Measurements from ENCODE around the gene FEZF1.

GRCh38 chr7:122256046-122256445 is 48.5 kb downstream of the FEZF1 start:
- TF ChIP-seq, protein P1, sequence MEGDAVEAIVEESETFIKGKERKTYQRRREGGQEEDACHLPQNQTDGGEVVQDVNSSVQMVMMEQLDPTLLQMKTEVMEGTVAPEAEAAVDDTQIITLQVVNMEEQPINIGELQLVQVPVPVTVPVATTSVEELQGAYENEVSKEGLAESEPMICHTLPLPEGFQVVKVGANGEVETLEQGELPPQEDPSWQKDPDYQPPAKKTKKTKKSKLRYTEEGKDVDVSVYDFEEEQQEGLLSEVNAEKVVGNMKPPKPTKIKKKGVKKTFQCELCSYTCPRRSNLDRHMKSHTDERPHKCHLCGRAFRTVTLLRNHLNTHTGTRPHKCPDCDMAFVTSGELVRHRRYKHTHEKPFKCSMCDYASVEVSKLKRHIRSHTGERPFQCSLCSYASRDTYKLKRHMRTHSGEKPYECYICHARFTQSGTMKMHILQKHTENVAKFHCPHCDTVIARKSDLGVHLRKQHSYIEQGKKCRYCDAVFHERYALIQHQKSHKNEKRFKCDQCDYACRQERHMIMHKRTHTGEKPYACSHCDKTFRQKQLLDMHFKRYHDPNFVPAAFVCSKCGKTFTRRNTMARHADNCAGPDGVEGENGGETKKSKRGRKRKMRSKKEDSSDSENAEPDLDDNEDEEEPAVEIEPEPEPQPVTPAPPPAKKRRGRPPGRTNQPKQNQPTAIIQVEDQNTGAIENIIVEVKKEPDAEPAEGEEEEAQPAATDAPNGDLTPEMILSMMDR (IDR thresholded peaks at IDR 0.05), result no peak
- no peak for TF ChIP-seq POLR2A (IDR thresholded peaks at IDR 0.05)
